Endothelial cell (in vitro differentiated cells): Measurements from ENCODE around the gene ACVRL1. TPM values are rescaled to one million over a fixed set of nuclear protein-coding genes. Genes with fewer than 3 reads are reported as not detected.

Experiments used
- DNase-seq: peaks from one replicate; pipeline ENCODE4 v3.0.0; 2021; ENCODE audit warnings: low spot score
- H3K27ac Mint-ChIP-seq: one replicate; pipeline ENCODE4 v1.8.0; 2021; ENCODE audit warnings: mixed read lengths, inconsistent platforms; ENCODE audit not compliant: unreplicated experiment
- H3K27me3 Mint-ChIP-seq: one replicate; pipeline ENCODE4 v1.8.0; 2021; ENCODE audit warnings: mild to moderate bottlenecking, moderate library complexity, mixed read lengths, inconsistent platforms; ENCODE audit not compliant: unreplicated experiment
- H3K36me3 Mint-ChIP-seq: one replicate; pipeline ENCODE4 v1.8.0; 2021; ENCODE audit warnings: mild to moderate bottlenecking, low read depth, mixed read lengths, inconsistent platforms; ENCODE audit not compliant: unreplicated experiment
- H3K4me1 Mint-ChIP-seq: one replicate; pipeline ENCODE4 v1.8.0; 2021; ENCODE audit warnings: mild to moderate bottlenecking, mixed read lengths, inconsistent platforms; ENCODE audit not compliant: unreplicated experiment
- H3K4me3 Mint-ChIP-seq: one replicate; pipeline ENCODE4 v1.8.0; 2021; ENCODE audit warnings: mild to moderate bottlenecking, mixed read lengths, inconsistent platforms; ENCODE audit not compliant: unreplicated experiment
- H3K9me3 Mint-ChIP-seq: one replicate; pipeline ENCODE4 v1.8.0; 2021; ENCODE audit warnings: mixed read lengths, inconsistent platforms; ENCODE audit not compliant: unreplicated experiment
- CTCF ChIP-seq: fragments of 200-600 bp; sonication (generic); IDR thresholded peaks from one replicate; pipeline ENCODE4 v1.5.0; 2021; ENCODE audit warnings: antibody characterized with exemption; ENCODE audit not compliant: unreplicated experiment
- total RNA-seq: library from RNA; stranded (reverse); fragmentation: NEBNext Ultra II Directional; extraction: Animal tissue kit (Norgen Biotek cat#: 25700); gene quantifications from one replicate; pipeline ENCODE4 v1.2.1, GENCODE V29; 2021; ENCODE audit not compliant: unreplicated experiment

ACVRL1 gene
- total RNA-seq, 1 donor from 2014 or later, result 395 TPM

- Mint-ChIP-seq H3K9me3 (no peaks in the 10 kb centered on the region), H3K4me1 (peaks cover 20% of the 10 kb centered on the region), H3K27ac (no peak overlapping the region), H3K36me3 (no peaks in the 10 kb centered on the region), H3K4me3 (no peak overlapping the region), H3K27me3 (peaks cover 2% of the 10 kb centered on the region)
- peak; percentile 62 for TF ChIP-seq CTCF
- DNase-seq, result no peak
Measured at GRCh38 chr12:51891843-51892242, 15.5 kb upstream of the ACVRL1 start.

DNA sequence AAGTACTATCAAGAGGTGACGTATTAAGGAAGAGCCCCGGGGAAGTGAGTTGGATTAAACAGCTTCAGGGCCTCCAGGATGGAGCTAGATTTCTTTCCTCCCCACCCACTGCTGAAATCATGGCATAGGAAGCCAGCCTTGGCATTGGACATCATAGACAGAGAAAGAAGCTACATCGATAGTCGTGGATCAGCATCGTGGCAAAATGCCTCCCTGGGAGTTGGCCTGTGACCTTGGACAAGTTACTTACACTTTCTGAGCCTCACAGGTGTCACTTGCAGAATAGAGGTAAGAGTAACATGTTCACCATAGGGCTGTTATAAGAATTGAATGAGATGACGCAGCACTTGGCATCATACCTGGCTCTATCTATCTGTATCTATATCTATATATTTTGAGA lies 13.5 kb upstream of the ACVRL1 start:
- H3K4me1 Mint-ChIP-seq, result peaks cover 34% of the 10 kb centered on the region
- H3K9me3 Mint-ChIP-seq, result no peaks in the 10 kb centered on the region
- no peak for DNase-seq
- no peak overlapping the region for H3K27ac Mint-ChIP-seq
- no peak for TF ChIP-seq CTCF
- no peaks in the 10 kb centered on the region for H3K36me3 Mint-ChIP-seq
- H3K27me3 Mint-ChIP-seq, result peaks cover 2% of the 10 kb centered on the region
- no peak overlapping the region for H3K4me3 Mint-ChIP-seq

- Mint-ChIP-seq H3K27ac (no peak overlapping the region), H3K9me3 (no peaks in the 10 kb centered on the region), H3K4me3 (no peak overlapping the region), H3K27me3 (peaks cover 2% of the 10 kb centered on the region), H3K4me1 (peaks cover 46% of the 10 kb centered on the region), H3K36me3 (no peaks in the 10 kb centered on the region)
- no peak for TF ChIP-seq CTCF
- no peak for DNase-seq
Measured at GRCh38 chr12:51895378-51896135, 11.7 kb upstream of the ACVRL1 start.

DNA sequence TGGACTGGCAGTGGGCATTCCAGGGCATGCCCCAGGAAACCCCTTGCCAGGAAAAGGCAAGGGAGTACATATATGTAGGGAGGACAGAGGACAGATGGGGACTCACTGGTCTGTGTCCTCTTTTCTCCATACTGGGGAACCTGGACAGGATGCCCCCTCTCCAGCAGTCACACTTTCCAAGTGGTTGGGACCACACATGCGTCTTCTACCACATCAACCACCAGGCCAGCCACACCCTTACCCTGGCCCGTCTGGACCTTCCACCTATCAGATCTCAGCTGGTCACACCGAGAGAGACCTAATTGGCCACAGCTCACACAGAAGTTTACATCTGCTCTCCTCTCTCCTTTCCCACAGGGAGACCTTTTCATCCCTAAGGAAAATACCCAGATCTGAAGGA lies 11.1 kb upstream of the ACVRL1 start:
- Mint-ChIP-seq H3K4me1 (peaks cover 46% of the 10 kb centered on the region), H3K9me3 (no peaks in the 10 kb centered on the region), H3K4me3 (peak overlapping the region; percentile 37), H3K27ac (peak overlapping the region; percentile 80), H3K27me3 (peaks cover 2% of the 10 kb centered on the region), H3K36me3 (no peaks in the 10 kb centered on the region)
- TF ChIP-seq CTCF, result no peak
- no peak for DNase-seq

GRCh38 chr12:51897181-51897580 lies 10.1 kb upstream of the ACVRL1 start:
- no peak for DNase-seq
- peak overlapping the region; percentile 80 for H3K27ac Mint-ChIP-seq

More at GRCh38 chr12:51897181-51897580, 10.1 kb upstream of the ACVRL1 start:
- peaks cover 50% of the 10 kb centered on the region for H3K4me1 Mint-ChIP-seq
- H3K27me3 Mint-ChIP-seq, result peaks cover 2% of the 10 kb centered on the region
- H3K4me3 Mint-ChIP-seq, result peak overlapping the region; percentile 43
- H3K36me3 Mint-ChIP-seq, result no peaks in the 10 kb centered on the region
- H3K9me3 Mint-ChIP-seq, result no peaks in the 10 kb centered on the region
- TF ChIP-seq CTCF, result no peak
